Breast epithelium (tissue), 3 donors: ENCODE data around the gene ANKRD65.

Source experiments
- POLR2A ChIP-seq: fragments of 450-650 bp; IDR thresholded peaks from one replicate; pipeline ENCODE4 v1.6.1; 2016; ENCODE audit warnings: antibody characterized with exemption, mild to moderate bottlenecking, moderate library complexity
- TF ChIP-seq, protein P1 (sequence below), 3 donors: fragments of 450-650 bp; IDR thresholded peaks; one replicate each; pipeline ENCODE4 v1.5.1; 2016 to 2017; ENCODE audit warnings: antibody characterized with exemption in 3 of 3, mild to moderate bottlenecking in 3 of 3, moderate library complexity in 3 of 3

- TF ChIP-seq POLR2A = no peak
- TF ChIP-seq, protein P1, sequence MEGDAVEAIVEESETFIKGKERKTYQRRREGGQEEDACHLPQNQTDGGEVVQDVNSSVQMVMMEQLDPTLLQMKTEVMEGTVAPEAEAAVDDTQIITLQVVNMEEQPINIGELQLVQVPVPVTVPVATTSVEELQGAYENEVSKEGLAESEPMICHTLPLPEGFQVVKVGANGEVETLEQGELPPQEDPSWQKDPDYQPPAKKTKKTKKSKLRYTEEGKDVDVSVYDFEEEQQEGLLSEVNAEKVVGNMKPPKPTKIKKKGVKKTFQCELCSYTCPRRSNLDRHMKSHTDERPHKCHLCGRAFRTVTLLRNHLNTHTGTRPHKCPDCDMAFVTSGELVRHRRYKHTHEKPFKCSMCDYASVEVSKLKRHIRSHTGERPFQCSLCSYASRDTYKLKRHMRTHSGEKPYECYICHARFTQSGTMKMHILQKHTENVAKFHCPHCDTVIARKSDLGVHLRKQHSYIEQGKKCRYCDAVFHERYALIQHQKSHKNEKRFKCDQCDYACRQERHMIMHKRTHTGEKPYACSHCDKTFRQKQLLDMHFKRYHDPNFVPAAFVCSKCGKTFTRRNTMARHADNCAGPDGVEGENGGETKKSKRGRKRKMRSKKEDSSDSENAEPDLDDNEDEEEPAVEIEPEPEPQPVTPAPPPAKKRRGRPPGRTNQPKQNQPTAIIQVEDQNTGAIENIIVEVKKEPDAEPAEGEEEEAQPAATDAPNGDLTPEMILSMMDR (IDR thresholded peaks at IDR 0.05) = no peak
These were observed 28.1 kb upstream of the ANKRD65 start, which contains the start of gene ATAD3C for GRCh38 chr1:1449099-1449739.
